Right renal pelvis (tissue), 4 donors: Measurements from ENCODE around the gene DDX3X. TPM values are rescaled to one million over a fixed set of nuclear protein-coding genes. Genes with fewer than 3 reads are reported as not detected.
A peak's percentile ranks its signal among the peaks of the same experiment; 100 is the strongest.
"Not testable (repeated sequence)": the region's sequence is repeated elsewhere in the genome, so short reads cannot be mapped to it uniquely, and the experiment has no call there.

Source experiments
- DNase-seq, 4 donors: peaks; one replicate each; pipeline ENCODE4 v3.0.0-alpha.2; 2013; ENCODE audit warnings: low read depth in 4 of 4, low spot score in 3 of 4, missing footprints in 1 of 4
- polyA plus RNA-seq, 4 donors: library from polyadenylated mRNA; unstranded; fragments of 120-200 nt; gene quantifications; one replicate each; pipeline ENCODE4 v1.2.1, GENCODE V29; 2013; ENCODE audit not compliant: insufficient read length in 4 of 4

Gene DDX3X
- polyA plus RNA-seq, result 100 to 1,000 TPM; 187 to 247 (median 236) TPM

GRCh38 chrX:41333744-41334362 is at the start of gene DDX3X:
Gene DDX3X, plus strand, starts transcription at chrX:41334162. Its CDS starts 91 bp downstream, at chrX:41334253.
- peak in 3 of 4 donors; percentile 73 to 83 (median 76) for DNase-seq

GRCh38 chrX:41285928-41286327 is 48.0 kb upstream of the DDX3X start:
- not testable (repeated sequence) for DNase-seq

- DNase-seq, result peak in 1 of 4 donors; percentile 12
Measured at GRCh38 chrX:41288641-41289040, 45.3 kb upstream of the DDX3X start.

- DNase-seq, result no peak
Measured at GRCh38 chrX:41289095-41289494, 44.9 kb upstream of the DDX3X start.

GRCh38 chrX:41291309-41291708 is 42.7 kb upstream of the DDX3X start:
- DNase-seq, result no peak

GRCh38 chrX:41293269-41293668 is 40.7 kb upstream of the DDX3X start:
- DNase-seq, result no peak

- DNase-seq, result no peak
Measured at GRCh38 chrX:41300758-41301437, 33.1 kb upstream of the DDX3X start.

- DNase-seq, result no peak
Measured at GRCh38 chrX:41301438-41301824, 32.5 kb upstream of the DDX3X start.

GRCh38 chrX:41302370-41302769 is 31.6 kb upstream of the DDX3X start:
- DNase-seq, result no peak

- no peak for DNase-seq
Measured at GRCh38 chrX:41303013-41303412, 30.9 kb upstream of the DDX3X start.

GRCh38 chrX:41304178-41304577 is 29.8 kb upstream of the DDX3X start:
- DNase-seq, result no peak

GRCh38 chrX:41308884-41309647 is 24.9 kb upstream of the DDX3X start:
- DNase-seq, result no peak

GRCh38 chrX:41312786-41313185 is 21.2 kb upstream of the DDX3X start:
- DNase-seq, result no peak

- no peak for DNase-seq
Measured at GRCh38 chrX:41313419-41313818, 20.5 kb upstream of the DDX3X start.

- DNase-seq, result no peak
Measured at GRCh38 chrX:41314204-41314603, 19.8 kb upstream of the DDX3X start.

GRCh38 chrX:41314881-41315280 is 19.1 kb upstream of the DDX3X start:
- no peak for DNase-seq

- DNase-seq, result not testable (repeated sequence)
Measured at GRCh38 chrX:41316266-41316665, 17.7 kb upstream of the DDX3X start.

- no peak for DNase-seq
Measured at GRCh38 chrX:41317477-41318208, 16.3 kb upstream of the DDX3X start.

GRCh38 chrX:41320393-41320792 is 13.6 kb upstream of the DDX3X start:
- no peak for DNase-seq

GRCh38 chrX:41322821-41323603 is 10.9 kb upstream of the DDX3X start:
- DNase-seq, result no peak
